GM13977 (cell line): ENCODE data around the gene RYR3.

ENCODE experiments used
- DNase-seq: peaks from one replicate; pipeline ENCODE4 v3.0.0; 2012; ENCODE audit warnings: low spot score
- CTCF ChIP-seq: IDR thresholded peaks from 2 replicates; pipeline ENCODE4 v1.5.1; 2012; ENCODE audit warnings: mild to moderate bottlenecking, control low read depth; ENCODE audit not compliant: insufficient read depth; ENCODE audit errors: extremely low read depth, missing control alignments
- in situ Hi-C: fragments of 300-500 bp; cut with MboI; formaldehyde crosslinking; loops from one replicate; pipeline ENCODE4 v1.12.0; 2022; ENCODE audit warnings: low sequenced_read_pairs, low pct_unique_long_range_greater_than_20kb, mixed read lengths, inconsistent platforms; ENCODE audit not compliant: unreplicated experiment

The RYR3 gene

GRCh38 chr15:33864360-33865075, 553.8 kb downstream of the RYR3 start:
- in situ Hi-C loops: no loop called here
- no peak for TF ChIP-seq CTCF
- DNase-seq: no peak

GRCh38 chr15:33865416-33865815, 554.6 kb downstream of the RYR3 start:
- DNase-seq: no peak
- in situ Hi-C loops: no loop called here
- TF ChIP-seq CTCF: no peak

- in situ Hi-C loops: no loop called here
- no peak for TF ChIP-seq CTCF
- DNase-seq: no peak
These were observed 555.5 kb downstream of the RYR3 start for GRCh38 chr15:33866101-33866737.

- TF ChIP-seq CTCF: no peak
- DNase-seq: no peak
- in situ Hi-C loops: no loop called here
These were observed 561.2 kb downstream of the RYR3 start for GRCh38 chr15:33871980-33872379.

GRCh38 chr15:33872416-33873106, 561.8 kb downstream of the RYR3 start:
- in situ Hi-C loops: no loop called here
- DNase-seq: no peak
- TF ChIP-seq CTCF: no peak

- TF ChIP-seq CTCF: no peak
- in situ Hi-C loops: no loop called here
These were observed 563.4 kb downstream of the RYR3 start for GRCh38 chr15:33874156-33874555.

More at GRCh38 chr15:33874156-33874555, 563.4 kb downstream of the RYR3 start:
- DNase-seq: no peak
